Activated naive CD4-positive, alpha-beta T cell treated with Interleukin-2 at 50 U/mL for 16 hours (primary cell): ENCODE measurements around the gene ARHGAP35.
"Not testable (repeated sequence)": the region's sequence is repeated elsewhere in the genome, so short reads cannot be mapped to it uniquely, and the experiment has no call there.

Source experiments
- DNase-seq: peaks from one replicate; pipeline ENCODE4 v3.0.0-alpha.2; 2020

The ARHGAP35 gene

GRCh38 chr19:46871173-46871572 is 10.4 kb downstream of the ARHGAP35 start:
- DNase-seq, result not testable (repeated sequence)

GRCh38 chr19:46872967-46873366 is 12.2 kb downstream of the ARHGAP35 start:
- no peak for DNase-seq

- no peak for DNase-seq
Measured at GRCh38 chr19:46875234-46875633, 14.4 kb downstream of the ARHGAP35 start.

- no peak for DNase-seq
Measured at GRCh38 chr19:46875657-46876056, 14.9 kb downstream of the ARHGAP35 start.

- no peak for DNase-seq
Measured at GRCh38 chr19:46878613-46879375, 18.0 kb downstream of the ARHGAP35 start.

- DNase-seq, result no peak
Measured at GRCh38 chr19:46880431-46880830, 19.6 kb downstream of the ARHGAP35 start.

GRCh38 chr19:46881092-46881491 is 20.3 kb downstream of the ARHGAP35 start:
- no peak for DNase-seq

- no peak for DNase-seq
Measured at GRCh38 chr19:46882034-46882433, 21.2 kb downstream of the ARHGAP35 start.

- not testable (repeated sequence) for DNase-seq
Measured at GRCh38 chr19:46882751-46883150, 22.0 kb downstream of the ARHGAP35 start.

GRCh38 chr19:46885411-46885810 is 24.6 kb downstream of the ARHGAP35 start:
- no peak for DNase-seq

- DNase-seq, result no peak
Measured at GRCh38 chr19:46886546-46887239, 25.9 kb downstream of the ARHGAP35 start.

- no peak for DNase-seq
Measured at GRCh38 chr19:46887240-46887782, 26.5 kb downstream of the ARHGAP35 start.

GRCh38 chr19:46890423-46891170 is 29.8 kb downstream of the ARHGAP35 start:
- no peak for DNase-seq

- DNase-seq, result no peak
Measured at GRCh38 chr19:46892252-46893179, 31.7 kb downstream of the ARHGAP35 start.

GRCh38 chr19:46896076-46896794 is 35.4 kb downstream of the ARHGAP35 start:
- DNase-seq, result no peak

GRCh38 chr19:46898731-46899130 is 37.9 kb downstream of the ARHGAP35 start:
- no peak for DNase-seq

GRCh38 chr19:46900341-46900740 is 39.5 kb downstream of the ARHGAP35 start:
- no peak for DNase-seq

GRCh38 chr19:46901701-46902401 is 41.1 kb downstream of the ARHGAP35 start:
- no peak for DNase-seq

GRCh38 chr19:46902402-46902766 is 41.6 kb downstream of the ARHGAP35 start:
- no peak for DNase-seq

- DNase-seq, result no peak
Measured at GRCh38 chr19:46903458-46903857, 42.7 kb downstream of the ARHGAP35 start.
